ENCODE data around the gene RYR2.
"Not testable (repeated sequence)": the region's sequence is repeated elsewhere in the genome, so short reads cannot be mapped to it uniquely, and the experiment has no call there.

The RYR2 gene

DNA sequence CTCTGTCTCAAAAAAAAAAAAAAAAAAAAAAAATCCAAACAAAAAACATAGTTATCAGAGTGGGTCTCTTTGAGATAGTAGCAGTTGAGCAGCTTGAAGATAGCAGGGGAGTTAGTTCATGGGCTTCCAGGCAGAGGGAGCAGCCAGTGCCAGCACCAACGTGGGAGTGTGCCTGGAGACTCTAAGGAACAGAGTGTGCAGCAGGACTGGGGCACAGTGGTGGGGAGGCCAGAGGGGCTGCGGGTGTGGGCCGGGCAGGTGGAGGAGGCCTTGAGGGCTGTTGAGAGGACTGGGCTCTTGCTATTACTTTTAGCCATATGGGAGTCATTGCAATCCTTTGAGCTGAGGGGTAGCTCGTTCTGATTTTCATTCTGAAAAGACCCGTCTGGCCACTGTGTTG lies 63.8 kb downstream of the RYR2 start:
- Histone ChIP-seq H3K4me1 (ENCODE audit: control insufficient read depth in 1 of 2, insufficient read depth in 2 of 2, low read length in 2 of 2) (no peaks in the 10 kb centered on the region), H3K9me3 (ENCODE audit: control insufficient read depth in 1 of 2, low read length in 2 of 2) (no peaks in the 10 kb centered on the region), H3K36me3 (ENCODE audit: control insufficient read depth in 1 of 2, insufficient read depth in 2 of 2, low read length in 2 of 2) (no peaks in the 10 kb centered on the region), H3K9ac (ENCODE audit: low read depth in 1 of 2, low read length in 2 of 2) (no peak overlapping the region), H3K27ac (ENCODE audit: low read depth, low read length) (no peak overlapping the region), H3K4me3 (ENCODE audit: low read depth in 1 of 2, low read length in 2 of 2) (no peak overlapping the region), H3K27me3 (ENCODE audit: control insufficient read depth in 1 of 2, insufficient read depth in 2 of 2, low read length in 2 of 2) (no peaks in the 10 kb centered on the region)

DNA sequence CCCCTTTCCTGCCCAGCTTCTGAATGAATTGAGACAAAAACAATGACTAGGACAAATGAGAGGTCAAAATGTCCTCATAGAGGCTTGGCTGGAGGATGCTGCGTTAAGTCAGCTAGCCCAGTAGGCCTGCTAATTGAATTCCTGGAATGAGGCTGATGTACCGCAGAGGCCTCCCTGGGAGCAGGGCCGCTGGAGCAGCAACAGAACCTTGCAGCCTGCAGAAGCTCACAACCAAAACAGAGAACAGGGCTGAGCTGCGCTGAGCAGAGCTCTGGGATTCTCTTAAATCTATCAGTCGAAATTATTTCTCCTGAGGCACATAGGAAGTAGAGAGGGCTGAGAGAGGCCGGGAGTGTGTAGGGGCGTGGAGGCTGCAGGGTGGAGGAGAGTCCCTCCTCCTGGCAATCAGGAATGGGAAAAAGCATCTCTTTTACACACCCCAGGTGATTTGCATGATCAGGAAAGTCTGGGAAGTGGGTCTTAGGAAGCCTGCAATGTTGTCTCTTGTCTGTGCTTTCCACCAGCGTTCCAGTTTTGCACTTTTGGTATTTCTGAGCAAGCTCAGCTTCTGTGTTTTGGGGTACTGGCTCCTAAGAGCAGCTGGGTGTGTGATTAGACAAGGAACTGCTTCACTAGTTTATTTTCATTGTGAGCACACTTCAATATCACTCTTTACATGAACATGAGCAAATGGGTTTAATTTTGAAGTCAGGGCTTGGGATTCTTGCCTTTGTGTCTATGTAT lies 66.5 kb downstream of the RYR2 start:
- Histone ChIP-seq H3K4me1 (ENCODE audit: control insufficient read depth in 1 of 2, insufficient read depth in 2 of 2, low read length in 2 of 2) (no peaks in the 10 kb centered on the region), H3K9me3 (ENCODE audit: control insufficient read depth in 1 of 2, low read length in 2 of 2) (no peaks in the 10 kb centered on the region), H3K9ac (ENCODE audit: low read depth in 1 of 2, low read length in 2 of 2) (no peak overlapping the region), H3K4me3 (ENCODE audit: low read depth in 1 of 2, low read length in 2 of 2) (no peak overlapping the region), H3K27ac (ENCODE audit: low read depth, low read length) (no peak overlapping the region), H3K36me3 (ENCODE audit: control insufficient read depth in 1 of 2, insufficient read depth in 2 of 2, low read length in 2 of 2) (no peaks in the 10 kb centered on the region), H3K27me3 (ENCODE audit: control insufficient read depth in 1 of 2, insufficient read depth in 2 of 2, low read length in 2 of 2) (no peaks in the 10 kb centered on the region)

DNA sequence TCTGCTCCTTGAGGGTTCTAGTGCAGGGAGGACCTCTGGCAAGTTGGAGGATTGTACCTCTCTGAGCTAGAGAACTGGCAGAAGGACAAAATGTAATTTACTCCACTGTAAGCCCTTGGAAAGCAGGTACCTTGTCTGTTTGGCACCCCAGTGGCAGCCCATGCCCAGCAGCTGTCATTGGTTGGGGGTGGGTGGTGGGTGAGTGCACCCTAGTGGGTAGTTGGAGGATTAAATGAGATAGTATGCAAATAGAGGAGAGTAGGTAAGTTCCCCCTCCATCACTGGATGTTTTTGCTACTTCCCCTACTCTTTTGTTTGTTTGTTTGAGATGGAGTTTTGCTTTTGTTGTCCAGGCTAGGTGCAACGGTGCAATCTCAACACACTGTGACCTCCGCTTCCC lies 69.8 kb downstream of the RYR2 start:
- H3K4me3 ChIP-seq (ENCODE audit: low read depth in 1 of 2, low read length in 2 of 2), result no peak overlapping the region
- no peak overlapping the region for H3K9ac ChIP-seq (ENCODE audit: low read depth in 1 of 2, low read length in 2 of 2)
- H3K9me3 ChIP-seq (ENCODE audit: control insufficient read depth in 1 of 2, low read length in 2 of 2), result no peaks in the 10 kb centered on the region
- no peaks in the 10 kb centered on the region for H3K27me3 ChIP-seq (ENCODE audit: control insufficient read depth in 1 of 2, insufficient read depth in 2 of 2, low read length in 2 of 2)
- no peaks in the 10 kb centered on the region for H3K36me3 ChIP-seq (ENCODE audit: control insufficient read depth in 1 of 2, insufficient read depth in 2 of 2, low read length in 2 of 2)
- no peak overlapping the region for H3K27ac ChIP-seq (ENCODE audit: low read depth, low read length)
- no peaks in the 10 kb centered on the region for H3K4me1 ChIP-seq (ENCODE audit: control insufficient read depth in 1 of 2, insufficient read depth in 2 of 2, low read length in 2 of 2)

- no peak overlapping the region for H3K27ac ChIP-seq (ENCODE audit: low read depth, low read length)
- H3K4me1 ChIP-seq (ENCODE audit: control insufficient read depth in 1 of 2, insufficient read depth in 2 of 2, low read length in 2 of 2), result no peaks in the 10 kb centered on the region
- H3K36me3 ChIP-seq (ENCODE audit: control insufficient read depth in 1 of 2, insufficient read depth in 2 of 2, low read length in 2 of 2), result no peaks in the 10 kb centered on the region
Measured at GRCh38 chr1:237112663-237113062, 70.7 kb downstream of the RYR2 start.

GRCh38 chr1:237115035-237115434 lies 73.1 kb downstream of the RYR2 start:
- Histone ChIP-seq H3K27me3 (ENCODE audit: control insufficient read depth in 1 of 2, insufficient read depth in 2 of 2, low read length in 2 of 2) (no peaks in the 10 kb centered on the region), H3K4me1 (ENCODE audit: control insufficient read depth in 1 of 2, insufficient read depth in 2 of 2, low read length in 2 of 2) (no peaks in the 10 kb centered on the region), H3K36me3 (ENCODE audit: control insufficient read depth in 1 of 2, insufficient read depth in 2 of 2, low read length in 2 of 2) (no peaks in the 10 kb centered on the region), H3K27ac (ENCODE audit: low read depth, low read length) (no peak overlapping the region), H3K9me3 (ENCODE audit: control insufficient read depth in 1 of 2, low read length in 2 of 2) (no peaks in the 10 kb centered on the region), H3K9ac (ENCODE audit: low read depth in 1 of 2, low read length in 2 of 2) (no peak overlapping the region), H3K4me3 (ENCODE audit: low read depth in 1 of 2, low read length in 2 of 2) (no peak overlapping the region)

More at GRCh38 chr1:237112663-237113062, 70.7 kb downstream of the RYR2 start:
- Histone ChIP-seq H3K4me3 (ENCODE audit: low read depth in 1 of 2, low read length in 2 of 2) (no peak overlapping the region), H3K27me3 (ENCODE audit: control insufficient read depth in 1 of 2, insufficient read depth in 2 of 2, low read length in 2 of 2) (no peaks in the 10 kb centered on the region), H3K9me3 (ENCODE audit: control insufficient read depth in 1 of 2, low read length in 2 of 2) (no peaks in the 10 kb centered on the region), H3K9ac (ENCODE audit: low read depth in 1 of 2, low read length in 2 of 2) (no peak overlapping the region)

DNA sequence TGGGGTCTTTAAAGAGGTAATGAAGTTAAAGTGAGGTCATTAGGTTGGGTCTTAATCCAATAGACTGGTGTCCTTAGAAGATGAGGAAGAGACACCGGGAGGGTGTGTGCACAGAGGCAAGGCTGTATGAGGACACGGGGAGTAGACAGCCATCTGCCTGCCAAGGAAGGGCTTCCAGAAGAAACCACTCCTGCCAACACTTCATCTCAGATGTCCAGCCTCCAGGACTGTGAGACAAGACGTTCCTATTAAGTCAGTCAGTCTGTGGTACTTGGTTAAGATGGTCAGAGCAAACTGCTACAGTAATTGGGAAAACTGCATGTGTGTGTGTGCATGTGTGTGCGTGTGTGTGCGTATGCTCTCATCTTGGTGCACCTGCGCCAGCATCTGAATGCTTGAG lies 77.1 kb downstream of the RYR2 start:
- Histone ChIP-seq H3K27me3 (ENCODE audit: control insufficient read depth in 1 of 2, insufficient read depth in 2 of 2, low read length in 2 of 2) (no peaks in the 10 kb centered on the region), H3K9ac (ENCODE audit: low read depth in 1 of 2, low read length in 2 of 2) (no peak overlapping the region), H3K36me3 (ENCODE audit: control insufficient read depth in 1 of 2, insufficient read depth in 2 of 2, low read length in 2 of 2) (no peaks in the 10 kb centered on the region), H3K4me1 (ENCODE audit: control insufficient read depth in 1 of 2, insufficient read depth in 2 of 2, low read length in 2 of 2) (no peaks in the 10 kb centered on the region), H3K9me3 (ENCODE audit: control insufficient read depth in 1 of 2, low read length in 2 of 2) (no peaks in the 10 kb centered on the region), H3K27ac (ENCODE audit: low read depth, low read length) (no peak overlapping the region), H3K4me3 (ENCODE audit: low read depth in 1 of 2, low read length in 2 of 2) (no peak overlapping the region)

DNA sequence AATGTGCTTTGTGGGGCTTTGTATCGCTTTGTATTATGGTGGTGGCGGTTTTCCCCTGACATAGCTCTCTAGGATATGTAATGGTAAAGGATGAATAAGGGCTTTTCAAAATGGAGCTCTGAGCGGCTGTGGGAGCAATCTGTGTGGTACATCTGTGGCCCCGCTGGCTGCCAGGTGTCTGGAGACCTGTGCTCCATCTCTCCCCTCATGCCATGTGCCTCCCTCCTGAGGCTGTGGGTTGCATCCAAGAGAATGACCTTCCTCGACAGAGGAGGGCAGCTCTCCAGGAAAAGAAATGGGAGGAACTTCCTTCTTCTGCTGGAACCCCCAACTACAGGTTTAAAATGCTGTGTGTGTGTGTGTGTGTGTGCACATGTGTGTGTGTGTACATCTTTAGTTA lies 78.7 kb downstream of the RYR2 start:
- Histone ChIP-seq H3K4me3 (ENCODE audit: low read depth in 1 of 2, low read length in 2 of 2) (no peak overlapping the region), H3K9me3 (ENCODE audit: control insufficient read depth in 1 of 2, low read length in 2 of 2) (no peaks in the 10 kb centered on the region), H3K36me3 (ENCODE audit: control insufficient read depth in 1 of 2, insufficient read depth in 2 of 2, low read length in 2 of 2) (no peaks in the 10 kb centered on the region), H3K27me3 (ENCODE audit: control insufficient read depth in 1 of 2, insufficient read depth in 2 of 2, low read length in 2 of 2) (no peaks in the 10 kb centered on the region), H3K27ac (ENCODE audit: low read depth, low read length) (no peak overlapping the region), H3K4me1 (ENCODE audit: control insufficient read depth in 1 of 2, insufficient read depth in 2 of 2, low read length in 2 of 2) (no peaks in the 10 kb centered on the region), H3K9ac (ENCODE audit: low read depth in 1 of 2, low read length in 2 of 2) (no peak overlapping the region)

DNA sequence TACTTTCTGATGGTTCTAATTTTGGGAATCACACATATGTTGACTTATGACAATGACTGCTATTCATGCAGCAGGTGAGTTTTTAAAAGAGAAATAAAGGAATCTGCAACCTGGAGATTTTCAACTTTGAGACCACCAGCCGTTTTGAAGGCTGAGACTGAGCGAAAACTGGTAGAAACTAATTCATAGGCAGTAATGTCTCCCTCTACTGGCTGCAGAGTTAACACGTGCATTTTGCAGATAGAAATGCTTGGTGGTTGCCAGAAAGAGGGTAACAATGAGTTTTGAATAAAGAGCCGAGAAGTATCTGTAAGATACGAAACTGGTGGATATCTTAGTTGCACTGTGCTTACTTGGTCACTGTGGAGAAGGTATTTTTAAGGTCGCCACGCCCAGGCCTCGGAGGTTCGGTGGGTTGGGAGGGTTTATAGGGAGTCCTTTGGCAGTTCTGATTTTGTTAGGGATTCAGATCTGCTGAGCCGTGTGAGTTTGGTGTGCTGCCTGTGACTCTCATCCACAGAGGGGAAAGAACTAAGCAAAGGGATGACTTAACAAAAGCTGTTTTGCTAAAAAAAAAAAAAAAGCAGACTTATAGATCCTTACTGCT lies 83.0 kb downstream of the RYR2 start:
- Histone ChIP-seq H3K4me3 (ENCODE audit: low read depth in 1 of 2, low read length in 2 of 2) (no peak overlapping the region), H3K27me3 (ENCODE audit: control insufficient read depth in 1 of 2, insufficient read depth in 2 of 2, low read length in 2 of 2) (no peaks in the 10 kb centered on the region), H3K27ac (ENCODE audit: low read depth, low read length) (no peak overlapping the region), H3K4me1 (ENCODE audit: control insufficient read depth in 1 of 2, insufficient read depth in 2 of 2, low read length in 2 of 2) (no peaks in the 10 kb centered on the region), H3K9me3 (ENCODE audit: control insufficient read depth in 1 of 2, low read length in 2 of 2) (peaks cover 0 to 6% of the 10 kb centered on the region in 2 donors), H3K9ac (ENCODE audit: low read depth in 1 of 2, low read length in 2 of 2) (no peak overlapping the region), H3K36me3 (ENCODE audit: control insufficient read depth in 1 of 2, insufficient read depth in 2 of 2, low read length in 2 of 2) (no peaks in the 10 kb centered on the region)

GRCh38 chr1:237126180-237126579 lies 84.2 kb downstream of the RYR2 start:
- Histone ChIP-seq H3K36me3 (ENCODE audit: control insufficient read depth in 1 of 2, insufficient read depth in 2 of 2, low read length in 2 of 2) (no peaks in the 10 kb centered on the region), H3K9me3 (ENCODE audit: control insufficient read depth in 1 of 2, low read length in 2 of 2) (peaks cover 0 to 6% of the 10 kb centered on the region in 2 donors), H3K4me3 (ENCODE audit: low read depth in 1 of 2, low read length in 2 of 2) (no peak overlapping the region), H3K9ac (ENCODE audit: low read depth in 1 of 2, low read length in 2 of 2) (no peak overlapping the region), H3K27me3 (ENCODE audit: control insufficient read depth in 1 of 2, insufficient read depth in 2 of 2, low read length in 2 of 2) (no peaks in the 10 kb centered on the region), H3K4me1 (ENCODE audit: control insufficient read depth in 1 of 2, insufficient read depth in 2 of 2, low read length in 2 of 2) (no peaks in the 10 kb centered on the region), H3K27ac (ENCODE audit: low read depth, low read length) (no peak overlapping the region)

DNA sequence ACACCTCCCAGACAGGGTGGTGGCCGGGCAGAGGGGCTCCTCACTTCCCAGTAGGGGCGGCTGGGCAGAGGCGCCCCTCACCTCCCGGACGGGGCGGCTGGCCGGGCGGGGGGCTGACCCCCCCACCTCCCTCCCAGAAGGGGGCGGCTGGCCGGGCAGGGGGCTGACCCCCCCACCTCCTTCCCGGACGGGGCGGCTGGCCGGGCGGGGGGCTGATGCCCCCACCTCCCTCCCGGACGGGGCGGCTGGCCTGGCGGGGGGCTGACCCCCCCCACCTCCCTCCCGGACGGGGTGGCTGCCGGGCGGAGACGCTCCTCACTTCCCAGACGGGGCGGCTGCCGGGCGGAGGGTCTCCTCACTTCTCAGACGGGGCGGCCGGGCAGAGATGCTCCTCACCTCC lies 85.3 kb downstream of the RYR2 start:
- not testable (repeated sequence) for H3K4me1 ChIP-seq (ENCODE audit: control insufficient read depth in 1 of 2, insufficient read depth in 2 of 2, low read length in 2 of 2); H3K27ac ChIP-seq (ENCODE audit: low read depth, low read length); H3K27me3 ChIP-seq (ENCODE audit: control insufficient read depth in 1 of 2, insufficient read depth in 2 of 2, low read length in 2 of 2); H3K9ac ChIP-seq (ENCODE audit: low read depth in 1 of 2, low read length in 2 of 2); H3K36me3 ChIP-seq (ENCODE audit: control insufficient read depth in 1 of 2, insufficient read depth in 2 of 2, low read length in 2 of 2); H3K4me3 ChIP-seq (ENCODE audit: low read depth in 1 of 2, low read length in 2 of 2); H3K9me3 ChIP-seq (ENCODE audit: control insufficient read depth in 1 of 2, low read length in 2 of 2)
